GM20000 (cell line): ENCODE data around the gene CCDC68.

Experiments used
- DNase-seq: peaks from one replicate; pipeline ENCODE4 v3.0.0; 2012; ENCODE audit warnings: low spot score
- CTCF ChIP-seq: IDR thresholded peaks from 2 replicates; pipeline ENCODE4 v1.5.1; 2012; ENCODE audit warnings: mild to moderate bottlenecking, control low read depth; ENCODE audit errors: extremely low read depth, missing control alignments

CCDC68 gene

GRCh38 chr18:54888378-54888777, 70.9 kb downstream of the CCDC68 start:
- DNase-seq, result no peak
- no peak for TF ChIP-seq CTCF

- no peak for TF ChIP-seq CTCF
- DNase-seq, result no peak
These were observed 75.3 kb downstream of the CCDC68 start for GRCh38 chr18:54883816-54884604.

GRCh38 chr18:54882318-54882717, 76.9 kb downstream of the CCDC68 start:
- no peak for DNase-seq
- no peak for TF ChIP-seq CTCF

GRCh38 chr18:54881229-54881768, 78.0 kb downstream of the CCDC68 start:
- DNase-seq, result no peak

GRCh38 chr18:54880395-54881105, 78.7 kb downstream of the CCDC68 start:
- no peak for TF ChIP-seq CTCF
- no peak for DNase-seq

More at GRCh38 chr18:54881229-54881768, 78.0 kb downstream of the CCDC68 start:
- no peak for TF ChIP-seq CTCF

- no peak for DNase-seq
- TF ChIP-seq CTCF, result no peak
These were observed 79.6 kb downstream of the CCDC68 start for GRCh38 chr18:54879691-54880090.
